Measurements from ENCODE around the gene TTC9B.
"Not testable (repeated sequence)": the region's sequence is repeated elsewhere in the genome, so short reads cannot be mapped to it uniquely, and the experiment has no call there.

Gene TTC9B

GRCh38 chr19:40170303-40170989, 47.7 kb downstream of the TTC9B start:
- not testable (repeated sequence) for H3K36me3 Mint-ChIP-seq; DNase-seq (ENCODE audit: low spot score in 2 of 2); H3K4me1 Mint-ChIP-seq; H3K27me3 Mint-ChIP-seq; ATAC-seq (ENCODE audit: low read depth); H3K9me3 Mint-ChIP-seq; H3K27ac Mint-ChIP-seq; H3K4me3 Mint-ChIP-seq

GRCh38 chr19:40169482-40170302, 48.5 kb downstream of the TTC9B start:
- H3K4me3 Mint-ChIP-seq; H3K27ac Mint-ChIP-seq; H3K27me3 Mint-ChIP-seq; ATAC-seq (ENCODE audit: low read depth); DNase-seq (ENCODE audit: low spot score in 2 of 2); H3K36me3 Mint-ChIP-seq; H3K4me1 Mint-ChIP-seq; H3K9me3 Mint-ChIP-seq: not testable (repeated sequence)
